IPS-15b (cell line): ENCODE measurements around the gene PRKN.

Experiments
- H3K27me3 ChIP-seq: one replicate; pipeline ENCODE4 v1.6.1; 2013; ENCODE audit warnings: low read length; ENCODE audit not compliant: control insufficient read depth, insufficient read depth
- H3K36me3 ChIP-seq: one replicate; pipeline ENCODE4 v1.6.1; 2013; ENCODE audit warnings: low read length; ENCODE audit not compliant: control insufficient read depth, insufficient read depth
- H3K4me1 ChIP-seq: one replicate; pipeline ENCODE4 v1.6.1; 2013; ENCODE audit warnings: mild to moderate bottlenecking, low read length; ENCODE audit not compliant: control insufficient read depth, insufficient read depth
- H3K4me3 ChIP-seq: one replicate; pipeline ENCODE4 v1.5.1; 2013; ENCODE audit warnings: low read depth, low read length
- H3K9ac ChIP-seq: one replicate; pipeline ENCODE4 v1.6.1; 2013; ENCODE audit warnings: low read depth, mild to moderate bottlenecking, low read length
- H3K9me3 ChIP-seq: one replicate; pipeline ENCODE4 v1.6.1; 2013; ENCODE audit warnings: mild to moderate bottlenecking, low read length; ENCODE audit not compliant: control insufficient read depth, insufficient read depth

PRKN gene

DNA sequence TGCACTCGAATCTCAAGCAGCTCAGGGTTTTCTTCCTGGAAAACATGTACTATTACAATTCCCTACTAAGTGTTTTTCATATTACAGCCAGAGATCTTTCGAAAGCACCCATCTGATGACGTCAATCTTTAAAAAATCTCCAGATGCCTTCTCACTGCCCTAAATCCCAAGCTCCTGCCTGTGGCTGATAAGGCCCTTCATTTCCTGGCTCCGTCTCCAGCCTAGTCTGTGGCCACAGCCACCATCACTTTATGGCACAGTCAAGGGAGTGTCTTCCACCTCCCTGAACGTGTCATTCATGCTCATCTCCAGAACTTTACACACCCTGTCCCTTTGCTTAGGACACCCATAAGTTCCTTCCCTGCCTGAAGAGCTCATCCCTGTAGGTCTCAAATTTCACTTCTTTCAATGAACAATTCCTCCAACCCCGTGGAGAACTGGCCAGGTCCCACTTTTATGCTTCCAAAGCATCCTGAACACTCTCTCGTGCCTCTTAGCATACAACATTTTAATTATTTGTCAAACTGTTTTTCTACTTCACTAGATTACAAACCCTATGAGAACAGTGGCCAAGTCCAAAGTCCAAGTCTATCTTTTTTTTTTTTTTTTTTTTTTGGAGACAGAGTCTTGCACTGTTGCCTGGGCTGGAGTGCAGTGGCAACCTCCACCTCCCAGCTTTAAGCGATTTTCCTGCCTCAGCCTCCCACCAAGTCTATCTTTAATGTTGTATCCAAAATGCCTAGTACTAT is 1347.6 kb downstream of the PRKN start:
- Histone ChIP-seq H3K27me3 (no peaks in the 10 kb centered on the region), H3K9ac (no peak overlapping the region), H3K9me3 (no peaks in the 10 kb centered on the region), H3K4me1 (no peaks in the 10 kb centered on the region), H3K4me3 (no peak overlapping the region), H3K36me3 (no peaks in the 10 kb centered on the region)

DNA sequence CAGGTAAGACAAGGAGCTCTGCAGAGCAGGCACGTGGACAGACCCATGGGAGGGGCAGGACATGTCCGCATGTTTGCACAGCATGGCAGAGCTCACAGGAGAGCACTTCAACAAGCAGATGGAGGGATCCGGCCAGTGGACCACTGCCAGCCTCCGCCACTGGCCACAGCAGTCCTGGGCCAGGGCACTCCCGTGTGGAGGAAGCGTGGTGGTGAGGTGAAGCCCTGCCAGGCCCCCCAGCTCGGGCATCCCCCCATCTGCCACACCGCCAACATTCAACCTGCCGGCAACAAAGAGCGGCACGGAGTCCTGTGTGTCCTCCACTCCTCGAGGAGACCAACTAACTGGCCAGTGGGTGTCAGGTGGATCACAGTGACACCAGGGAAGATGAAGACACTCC is 1349.5 kb downstream of the PRKN start:
- Histone ChIP-seq H3K27me3 (no peaks in the 10 kb centered on the region), H3K9me3 (no peaks in the 10 kb centered on the region), H3K9ac (no peak overlapping the region), H3K4me3 (no peak overlapping the region), H3K36me3 (no peaks in the 10 kb centered on the region), H3K4me1 (no peaks in the 10 kb centered on the region)

DNA sequence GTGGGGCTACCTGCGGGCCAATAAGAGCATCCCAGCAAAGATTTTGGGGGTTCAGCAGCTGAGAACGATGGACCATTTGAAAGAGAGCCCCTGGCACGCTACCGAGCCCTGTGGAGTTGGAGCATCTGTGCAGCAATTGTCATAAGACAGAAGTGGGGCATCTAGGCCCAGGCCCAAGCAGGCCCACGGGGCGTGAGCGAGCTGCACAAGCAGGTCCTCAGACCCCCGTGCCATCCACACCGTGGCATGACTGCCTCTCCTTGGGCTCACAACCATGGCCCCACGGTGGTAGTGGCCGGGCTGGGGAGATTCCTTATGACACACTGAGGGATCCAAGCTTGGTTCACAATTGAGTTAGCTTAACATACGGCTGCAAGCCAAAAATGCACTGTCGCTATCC is 1350.5 kb downstream of the PRKN start:
- no peak overlapping the region for H3K9ac ChIP-seq

DNA sequence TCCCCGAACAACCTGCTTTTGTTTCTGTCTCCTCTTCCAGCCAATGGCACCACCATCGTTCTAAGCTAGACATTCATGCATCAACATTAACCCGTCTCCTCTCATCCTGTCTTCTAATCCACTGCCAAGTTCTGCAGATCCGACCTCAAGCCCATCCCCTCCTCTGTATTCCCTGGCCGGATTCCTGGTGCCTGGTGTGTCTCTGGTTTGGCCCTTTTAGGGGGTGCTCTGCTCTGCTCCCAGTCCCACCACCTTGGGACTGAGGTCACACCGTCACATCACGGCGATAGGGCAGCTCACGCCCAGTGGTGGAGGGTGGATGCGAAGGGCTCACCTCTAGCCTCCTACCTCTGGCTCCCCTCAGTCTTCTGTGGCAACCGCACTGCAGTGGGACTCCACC is 1351.2 kb downstream of the PRKN start:
- Histone ChIP-seq H3K27me3 (no peaks in the 10 kb centered on the region), H3K9ac (no peak overlapping the region), H3K36me3 (no peaks in the 10 kb centered on the region), H3K4me1 (no peaks in the 10 kb centered on the region), H3K9me3 (no peaks in the 10 kb centered on the region), H3K4me3 (no peak overlapping the region)

More for the DNA sequence above, 1350.5 kb downstream of the PRKN start:
- Histone ChIP-seq H3K27me3 (no peaks in the 10 kb centered on the region), H3K36me3 (no peaks in the 10 kb centered on the region), H3K4me3 (no peak overlapping the region), H3K9me3 (no peaks in the 10 kb centered on the region), H3K4me1 (no peaks in the 10 kb centered on the region)

DNA sequence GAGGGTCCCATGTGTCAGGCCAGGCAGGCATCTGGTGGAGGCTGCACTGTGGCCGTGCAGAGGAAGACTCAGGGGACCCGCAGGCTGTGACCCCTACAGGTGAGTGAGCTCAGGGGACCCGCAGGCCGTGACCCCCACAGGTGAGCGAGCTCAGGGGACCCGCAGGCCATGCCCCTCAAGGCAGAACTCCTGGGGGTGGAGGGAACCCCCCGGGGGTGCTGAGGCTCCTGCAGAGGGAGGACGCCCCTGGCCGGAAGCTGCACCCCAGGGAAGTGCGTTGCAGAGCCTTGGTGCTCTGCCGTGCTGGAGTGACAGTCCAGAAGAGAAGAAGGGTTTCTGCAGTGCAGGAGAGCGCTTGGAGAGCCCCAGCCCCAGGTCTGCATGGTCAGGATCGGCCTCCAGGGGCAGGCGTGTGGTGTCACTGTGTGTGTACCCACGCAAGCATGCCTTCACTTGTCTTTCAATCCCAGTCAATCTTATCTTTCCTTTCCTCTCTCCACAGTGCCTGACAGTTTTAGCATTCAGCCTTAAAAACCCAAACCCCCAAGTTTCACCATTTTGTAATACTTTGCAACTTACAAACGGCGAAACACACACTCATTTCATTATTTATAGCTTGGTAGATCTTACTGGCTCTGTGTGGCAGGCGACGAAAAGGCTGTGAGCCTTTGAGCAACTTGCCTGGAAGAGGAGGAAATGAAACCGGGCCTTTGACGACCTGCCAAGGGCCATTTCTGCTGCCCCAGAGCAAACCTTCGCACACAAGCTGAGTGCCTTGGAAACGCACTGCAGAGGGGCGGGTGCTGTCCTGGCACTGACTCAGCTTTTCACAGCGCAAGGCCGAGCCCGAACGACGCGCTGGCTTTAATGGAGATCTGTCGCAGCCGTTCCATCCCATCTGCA is 1352.3 kb downstream of the PRKN start:
- no peaks in the 10 kb centered on the region for H3K4me1 ChIP-seq
- no peak overlapping the region for H3K9ac ChIP-seq
- no peaks in the 10 kb centered on the region for H3K9me3 ChIP-seq
- no peaks in the 10 kb centered on the region for H3K27me3 ChIP-seq
- no peaks in the 10 kb centered on the region for H3K36me3 ChIP-seq
- H3K4me3 ChIP-seq, result no peak overlapping the region

DNA sequence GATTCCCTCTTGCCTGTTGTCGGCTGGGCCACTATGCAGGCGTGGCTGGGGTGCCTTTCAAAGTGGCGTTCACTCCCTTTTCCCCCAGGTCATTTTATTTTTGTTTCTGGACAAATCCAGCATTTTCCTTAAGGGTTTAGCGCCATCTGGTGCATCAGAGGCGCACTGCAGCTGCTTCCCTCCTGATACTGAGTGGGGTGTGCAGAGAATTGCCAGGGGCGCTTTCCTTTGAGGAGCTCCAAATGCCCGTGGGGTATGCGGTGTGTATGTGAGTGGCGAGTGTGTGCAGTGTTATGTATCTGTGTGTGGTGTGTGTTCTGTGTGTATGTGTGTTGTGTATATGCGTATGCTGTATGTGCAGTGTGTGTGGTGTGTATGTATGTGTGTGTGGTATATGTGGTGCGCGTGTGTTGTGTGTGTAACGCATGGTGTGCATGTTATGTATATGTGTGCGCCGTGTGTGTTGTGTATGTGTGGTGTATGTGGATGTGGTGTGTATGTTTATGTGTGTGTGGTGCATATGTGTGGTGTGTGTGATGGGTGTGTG is 1353.6 kb downstream of the PRKN start:
- no peaks in the 10 kb centered on the region for H3K4me1 ChIP-seq
- no peak overlapping the region for H3K9ac ChIP-seq
- no peaks in the 10 kb centered on the region for H3K9me3 ChIP-seq
- H3K36me3 ChIP-seq, result no peaks in the 10 kb centered on the region
- H3K4me3 ChIP-seq, result no peak overlapping the region
- H3K27me3 ChIP-seq, result no peaks in the 10 kb centered on the region

DNA sequence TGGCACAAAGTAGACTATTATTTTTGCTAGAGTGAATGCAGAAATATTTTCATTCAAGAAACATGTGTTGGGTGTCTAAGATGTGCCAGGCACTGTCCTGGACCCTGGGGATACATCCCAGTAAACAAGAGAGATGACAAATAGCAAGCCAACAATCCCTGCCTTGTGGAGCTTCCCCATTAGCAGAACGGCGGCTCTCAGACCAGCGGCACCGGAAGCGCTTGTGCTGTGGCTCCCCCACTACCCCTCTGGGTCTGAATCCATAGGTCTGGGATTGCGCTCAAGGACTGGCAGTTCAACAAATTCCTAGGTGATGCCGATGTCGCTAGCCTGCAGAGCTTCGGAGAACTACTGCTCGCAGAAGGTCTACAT is 1355.2 kb downstream of the PRKN start:
- H3K36me3 ChIP-seq, result no peaks in the 10 kb centered on the region
- H3K9ac ChIP-seq, result no peak overlapping the region
- no peak overlapping the region for H3K4me3 ChIP-seq
- no peaks in the 10 kb centered on the region for H3K27me3 ChIP-seq
- no peaks in the 10 kb centered on the region for H3K9me3 ChIP-seq
- H3K4me1 ChIP-seq, result no peaks in the 10 kb centered on the region

DNA sequence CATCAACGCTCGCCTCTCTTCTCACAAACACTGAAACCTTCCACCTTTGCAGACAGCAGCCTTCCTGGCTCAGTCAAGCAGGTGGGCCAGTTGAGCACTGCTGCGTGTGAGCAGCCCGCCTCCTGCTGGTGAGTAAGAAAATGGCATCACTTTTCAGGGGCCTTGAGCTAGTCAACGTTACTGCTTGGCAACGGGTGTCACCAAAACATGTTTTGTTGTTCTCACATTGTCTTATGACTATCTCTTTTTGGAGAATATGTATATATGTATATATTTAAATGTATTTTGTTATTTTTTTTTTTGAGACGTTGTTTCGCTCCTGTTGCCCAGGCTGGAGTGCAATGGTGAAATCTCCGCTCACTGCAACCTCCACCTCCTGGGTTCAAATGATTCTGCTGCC is 1356.7 kb downstream of the PRKN start:
- H3K27me3 ChIP-seq, result no peaks in the 10 kb centered on the region
- no peaks in the 10 kb centered on the region for H3K4me1 ChIP-seq
- H3K9me3 ChIP-seq, result no peaks in the 10 kb centered on the region
- H3K36me3 ChIP-seq, result no peaks in the 10 kb centered on the region
- no peak overlapping the region for H3K9ac ChIP-seq
- H3K4me3 ChIP-seq, result no peak overlapping the region

DNA sequence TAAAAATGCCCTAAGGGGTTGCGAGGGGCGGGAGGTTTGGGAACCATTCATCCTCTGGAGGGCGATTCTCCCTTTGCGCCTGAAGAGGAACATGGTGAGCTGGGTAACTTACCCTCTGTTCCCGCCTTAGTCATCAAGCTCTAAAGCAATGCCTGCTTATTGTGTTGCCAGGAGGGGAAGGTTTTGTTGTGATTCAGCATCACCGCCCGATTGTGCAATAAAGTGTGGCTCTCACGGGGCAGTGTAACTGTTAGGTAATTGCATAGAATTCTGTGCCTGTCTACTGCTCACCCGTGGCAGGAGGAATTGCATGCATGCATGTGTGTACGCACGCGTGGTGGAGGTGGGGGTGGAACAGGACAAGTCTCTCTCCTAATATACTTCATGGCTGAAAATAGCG is 1358.2 kb downstream of the PRKN start:
- no peaks in the 10 kb centered on the region for H3K9me3 ChIP-seq
- no peaks in the 10 kb centered on the region for H3K27me3 ChIP-seq
- no peak overlapping the region for H3K4me3 ChIP-seq
- H3K36me3 ChIP-seq, result no peaks in the 10 kb centered on the region
- H3K4me1 ChIP-seq, result no peaks in the 10 kb centered on the region
- no peak overlapping the region for H3K9ac ChIP-seq

DNA sequence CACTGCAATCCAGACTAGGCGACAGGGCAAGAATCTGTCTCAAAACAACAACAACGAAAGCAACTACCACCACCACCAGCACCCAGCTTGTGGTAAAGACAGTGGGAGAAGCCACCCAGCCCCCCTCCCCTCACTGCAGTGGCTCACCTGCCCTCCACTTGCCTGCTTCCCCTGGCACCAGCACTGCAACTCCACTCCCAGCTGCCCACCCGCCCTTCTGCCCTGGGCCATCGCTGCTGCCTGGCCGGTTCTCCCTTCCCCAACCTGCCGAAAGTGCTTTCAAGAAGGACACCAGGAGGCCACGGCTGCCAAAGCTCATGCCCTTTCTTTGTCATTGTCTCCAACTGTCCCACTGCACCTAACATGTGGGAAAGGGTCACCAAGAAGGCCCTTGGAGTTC is 1359.1 kb downstream of the PRKN start:
- H3K9me3 ChIP-seq, result no peaks in the 10 kb centered on the region
- H3K4me3 ChIP-seq, result no peak overlapping the region
- H3K4me1 ChIP-seq, result no peaks in the 10 kb centered on the region
- no peak overlapping the region for H3K9ac ChIP-seq
- no peaks in the 10 kb centered on the region for H3K27me3 ChIP-seq
- no peaks in the 10 kb centered on the region for H3K36me3 ChIP-seq

DNA sequence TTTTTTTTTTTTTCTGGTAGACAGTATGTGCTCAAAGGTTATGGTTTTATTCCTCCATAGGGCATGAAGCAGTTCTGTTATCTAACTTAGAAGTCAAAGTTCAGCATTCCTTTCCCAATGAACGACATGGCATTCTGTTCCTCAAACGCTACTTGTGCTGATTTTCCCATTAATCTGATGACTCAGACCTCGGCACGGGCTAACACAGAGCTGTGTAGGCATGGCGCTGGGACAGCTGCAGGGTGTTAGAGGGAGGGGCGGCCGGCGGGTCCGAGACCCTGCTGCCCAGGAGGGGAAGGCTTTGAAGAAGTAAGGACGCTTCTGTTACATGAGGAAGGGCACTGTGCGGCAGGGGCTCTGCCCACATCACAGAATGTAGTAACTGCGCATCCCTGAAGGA is 1360.1 kb downstream of the PRKN start:
- H3K27me3 ChIP-seq, result no peaks in the 10 kb centered on the region
- no peaks in the 10 kb centered on the region for H3K36me3 ChIP-seq
- H3K9me3 ChIP-seq, result peaks cover 5% of the 10 kb centered on the region
- H3K9ac ChIP-seq, result no peak overlapping the region
- no peak overlapping the region for H3K4me3 ChIP-seq
- H3K4me1 ChIP-seq, result no peaks in the 10 kb centered on the region
